ENCODE measurements around the gene LENG8.

Gene LENG8

GRCh38 chr19:54470991-54471782 is 22.2 kb downstream of the LENG8 start:
- no peak for DNase-seq (ENCODE audit: extremely low read depth, low read depth)

GRCh38 chr19:54473071-54473891 is 24.3 kb downstream of the LENG8 start, which contains the start of gene CDC42EP5:
TSS of gene CDC42EP5 (minus strand) at chr19:54473296. CDS start at chr19:54465547, 7,749 bp downstream.
- TF ChIP-seq CTCF (IDR thresholded peaks at IDR 0.05; ENCODE audit: low read depth, low read length) = no peak
- DNase-seq (ENCODE audit: extremely low read depth, low read depth) = peak; percentile 81

More at GRCh38 chr19:54470991-54471782, 22.2 kb downstream of the LENG8 start:
- no peak for TF ChIP-seq CTCF (IDR thresholded peaks at IDR 0.05; ENCODE audit: low read depth, low read length)

- no peak for DNase-seq (ENCODE audit: extremely low read depth, low read depth)
- no peak for TF ChIP-seq CTCF (IDR thresholded peaks at IDR 0.05; ENCODE audit: low read depth, low read length)
Observed at GRCh38 chr19:54473892-54474372, 24.9 kb downstream of the LENG8 start.

GRCh38 chr19:54475706-54476105 is 26.7 kb downstream of the LENG8 start:
- TF ChIP-seq CTCF (IDR thresholded peaks at IDR 0.05; ENCODE audit: low read depth, low read length) = no peak
- no peak for DNase-seq (ENCODE audit: extremely low read depth, low read depth)

GRCh38 chr19:54477650-54478049 is 28.7 kb downstream of the LENG8 start:
- DNase-seq (ENCODE audit: extremely low read depth, low read depth) = no peak
- TF ChIP-seq CTCF (IDR thresholded peaks at IDR 0.05; ENCODE audit: low read depth, low read length) = no peak

- DNase-seq (ENCODE audit: extremely low read depth, low read depth) = no peak
- TF ChIP-seq CTCF (IDR thresholded peaks at IDR 0.05; ENCODE audit: low read depth, low read length) = peak; percentile 69
Observed at GRCh38 chr19:54478677-54479266, 29.8 kb downstream of the LENG8 start.

Data from AG09319 (cell line).